SH-SY5Y (cell line): ENCODE results near the gene COMMD7.

Experiments
- GATA2 ChIP-seq: IDR thresholded peaks from 2 replicates; pipeline ENCODE4 v1.6.1; 2011; ENCODE audit warnings: mild to moderate bottlenecking, low read depth, low read length
- GATA3 ChIP-seq: IDR thresholded peaks from 2 replicates; pipeline ENCODE4 v1.6.1; 2011; ENCODE audit warnings: low read depth, mild to moderate bottlenecking, low read length, moderate library complexity

GRCh38 chr20:32718749-32719348, 24.4 kb downstream of the COMMD7 start:
- TF ChIP-seq GATA2 (no peak), GATA3 (no peak)
